Lower lobe of right lung (tissue), 2 donors: ENCODE results near the gene ADCY5. TPM values are rescaled to one million over a fixed set of nuclear protein-coding genes. Genes with fewer than 3 reads are reported as not detected.

ENCODE experiments used
- ATAC-seq, 2 donors: fragments of 200-7000 bp; cut with Tn5 transposase; one replicate each; pipeline ENCODE4 v1.9.1; 2020 to 2022; ENCODE audit warnings: mild to moderate bottlenecking in 2 of 2, moderate library complexity in 2 of 2
- DNase-seq: peaks from one replicate; pipeline ENCODE4 v3.0.0-alpha.2; 2020
- H3K27ac ChIP-seq: fragments of 200-600 bp; one replicate; pipeline ENCODE4 v1.8.0; 2022
- H3K27me3 ChIP-seq: fragments of 200-600 bp; one replicate; pipeline ENCODE4 v1.8.0; 2022; ENCODE audit warnings: low read depth
- H3K36me3 ChIP-seq: fragments of 200-600 bp; one replicate; pipeline ENCODE4 v1.8.0; 2022; ENCODE audit warnings: mild to moderate bottlenecking
- H3K4me1 ChIP-seq: fragments of 200-600 bp; one replicate; pipeline ENCODE4 v1.8.0; 2022
- H3K4me3 ChIP-seq: fragments of 200-600 bp; one replicate; pipeline ENCODE4 v1.8.0; 2022; ENCODE audit warnings: mild to moderate bottlenecking
- H3K9me3 ChIP-seq: fragments of 200-600 bp; one replicate; pipeline ENCODE4 v1.8.0; 2022
- intact Hi-C: fragments of 100-400 bp; cut with DNase I; formaldehyde crosslinking; loops from one replicate; pipeline ENCODE4 v1.11.0; 2022
- total RNA-seq: library from RNA; stranded (reverse); fragmentation: NEBNext Ultra II Directional; extraction: Animal tissue kit (Norgen Biotek cat#: 25700); gene quantifications from one replicate; pipeline ENCODE4 v1.2.1, GENCODE V29; 2021
- TF ChIP-seq, protein P1 (sequence below): fragments of 200-600 bp; IDR thresholded peaks from one replicate; pipeline ENCODE4 v1.8.0; 2022; ENCODE audit warnings: antibody characterized with exemption, mild to moderate bottlenecking
- donor health status: DM: no; HTN: yes; CAD: no; lungs with severe emphysema.

The ADCY5 gene
- total RNA-seq, 1 donor from 2014 or later: 5.6 TPM

DNA sequence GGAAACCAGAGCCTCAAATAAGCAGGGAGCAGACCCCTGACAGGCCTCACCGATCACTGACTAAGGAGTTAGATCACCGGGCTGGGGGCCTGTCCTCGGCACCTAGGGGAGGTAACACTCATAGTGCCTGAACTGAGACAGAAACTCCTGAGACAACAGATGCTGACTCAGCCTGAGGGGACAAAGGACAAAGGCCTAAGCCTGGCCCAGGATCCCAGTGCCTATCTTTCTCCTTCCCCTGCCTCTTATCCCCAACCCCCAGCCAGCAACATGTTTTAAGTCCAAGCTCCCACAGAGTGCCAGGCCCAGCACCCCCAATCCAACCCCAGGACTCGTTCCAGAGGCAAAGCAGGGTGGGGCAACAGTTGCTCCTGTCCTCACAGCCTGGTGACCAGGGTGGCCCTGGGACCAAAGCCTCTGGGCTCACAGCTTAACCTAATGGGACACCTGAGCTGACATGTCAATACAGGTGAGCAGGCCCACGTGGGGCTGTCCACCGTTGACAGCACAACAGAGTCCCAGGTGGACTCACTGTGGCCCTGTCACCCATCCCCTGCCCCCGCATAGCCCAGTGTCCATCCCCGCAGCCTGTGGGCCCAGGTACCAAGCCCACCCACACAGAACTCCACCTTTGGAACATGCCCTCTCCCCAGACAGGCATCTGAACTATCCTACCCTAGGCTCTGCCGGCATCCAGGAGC is 37.4 kb downstream of the ADCY5 start:
- intact Hi-C loops: no loop called here
- H3K27ac ChIP-seq: no peak overlapping the region
- no peaks in the 10 kb centered on the region for H3K36me3 ChIP-seq
- H3K4me3 ChIP-seq: no peak overlapping the region
- DNase-seq: no peak
- H3K27me3 ChIP-seq: no peaks in the 10 kb centered on the region
- ATAC-seq: no peak
- H3K9me3 ChIP-seq: no peaks in the 10 kb centered on the region
- no peaks in the 10 kb centered on the region for H3K4me1 ChIP-seq
- TF ChIP-seq, protein P1, sequence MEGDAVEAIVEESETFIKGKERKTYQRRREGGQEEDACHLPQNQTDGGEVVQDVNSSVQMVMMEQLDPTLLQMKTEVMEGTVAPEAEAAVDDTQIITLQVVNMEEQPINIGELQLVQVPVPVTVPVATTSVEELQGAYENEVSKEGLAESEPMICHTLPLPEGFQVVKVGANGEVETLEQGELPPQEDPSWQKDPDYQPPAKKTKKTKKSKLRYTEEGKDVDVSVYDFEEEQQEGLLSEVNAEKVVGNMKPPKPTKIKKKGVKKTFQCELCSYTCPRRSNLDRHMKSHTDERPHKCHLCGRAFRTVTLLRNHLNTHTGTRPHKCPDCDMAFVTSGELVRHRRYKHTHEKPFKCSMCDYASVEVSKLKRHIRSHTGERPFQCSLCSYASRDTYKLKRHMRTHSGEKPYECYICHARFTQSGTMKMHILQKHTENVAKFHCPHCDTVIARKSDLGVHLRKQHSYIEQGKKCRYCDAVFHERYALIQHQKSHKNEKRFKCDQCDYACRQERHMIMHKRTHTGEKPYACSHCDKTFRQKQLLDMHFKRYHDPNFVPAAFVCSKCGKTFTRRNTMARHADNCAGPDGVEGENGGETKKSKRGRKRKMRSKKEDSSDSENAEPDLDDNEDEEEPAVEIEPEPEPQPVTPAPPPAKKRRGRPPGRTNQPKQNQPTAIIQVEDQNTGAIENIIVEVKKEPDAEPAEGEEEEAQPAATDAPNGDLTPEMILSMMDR: no peak

DNA sequence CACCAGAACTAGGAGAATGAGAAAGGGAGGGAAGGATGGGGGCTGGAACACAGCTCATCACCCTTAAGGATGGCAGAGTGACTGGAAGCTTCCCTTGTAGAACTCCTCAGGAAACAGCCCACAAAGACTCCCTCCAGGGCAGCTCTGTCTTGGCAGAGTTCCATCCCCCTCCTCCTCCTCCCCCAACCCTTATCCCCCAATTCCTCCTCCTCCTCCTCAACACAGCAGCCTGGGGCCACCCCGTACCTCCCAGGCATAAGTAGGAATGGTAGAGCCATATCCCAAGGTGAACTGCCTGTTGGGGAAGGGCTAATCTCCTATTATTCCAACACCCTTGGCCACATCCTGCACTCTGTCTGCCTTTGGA is 38.8 kb downstream of the ADCY5 start:
- H3K36me3 ChIP-seq: no peaks in the 10 kb centered on the region
- no peak overlapping the region for H3K27ac ChIP-seq
- no peaks in the 10 kb centered on the region for H3K27me3 ChIP-seq
- no peak overlapping the region for H3K4me3 ChIP-seq
- no peaks in the 10 kb centered on the region for H3K4me1 ChIP-seq
- TF ChIP-seq, protein P1: no peak
- no peak for DNase-seq
- intact Hi-C loops: no loop called here
- H3K9me3 ChIP-seq: no peaks in the 10 kb centered on the region
- no peak for ATAC-seq

DNA sequence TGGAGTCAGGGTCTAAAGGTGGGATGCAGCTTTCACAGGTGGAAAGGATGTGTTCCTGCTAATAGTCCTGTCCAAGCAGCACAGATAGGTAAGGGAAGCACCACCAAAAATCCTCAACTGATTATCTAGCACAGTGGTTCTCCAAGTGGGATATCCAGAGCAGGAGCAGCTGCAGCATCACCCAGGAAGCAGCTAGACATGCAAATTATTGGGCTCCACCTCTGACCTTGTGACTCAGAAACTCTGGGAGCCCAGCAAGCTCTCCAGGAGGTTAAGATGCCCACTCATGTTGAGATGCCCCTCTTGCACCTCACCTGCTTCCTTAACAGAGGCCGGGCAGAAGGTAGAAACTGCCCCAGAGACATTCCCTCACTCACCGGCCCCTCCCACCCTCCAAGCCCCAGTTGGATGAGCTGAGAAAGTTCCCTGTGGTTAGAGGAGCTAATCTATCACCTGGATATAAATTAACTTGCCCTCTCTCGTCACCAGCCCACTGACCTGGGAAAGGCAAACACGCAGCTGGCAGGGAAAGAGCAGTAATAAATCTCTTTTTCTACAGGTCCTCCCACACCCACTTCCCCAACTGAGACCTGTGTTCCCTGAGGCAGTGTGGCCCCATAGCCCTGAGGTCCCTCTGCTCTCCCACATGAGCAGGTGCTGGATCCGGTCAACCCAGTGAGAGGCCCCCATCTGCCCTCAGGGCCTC is 39.3 kb downstream of the ADCY5 start:
- intact Hi-C loops: no loop called here
- no peak overlapping the region for H3K27ac ChIP-seq
- no peaks in the 10 kb centered on the region for H3K4me1 ChIP-seq
- TF ChIP-seq, protein P1: no peak
- ATAC-seq (no peak), DNase-seq (no peak)
- H3K9me3 ChIP-seq: no peaks in the 10 kb centered on the region
- no peak overlapping the region for H3K4me3 ChIP-seq
- H3K36me3 ChIP-seq: no peaks in the 10 kb centered on the region
- H3K27me3 ChIP-seq: no peaks in the 10 kb centered on the region

DNA sequence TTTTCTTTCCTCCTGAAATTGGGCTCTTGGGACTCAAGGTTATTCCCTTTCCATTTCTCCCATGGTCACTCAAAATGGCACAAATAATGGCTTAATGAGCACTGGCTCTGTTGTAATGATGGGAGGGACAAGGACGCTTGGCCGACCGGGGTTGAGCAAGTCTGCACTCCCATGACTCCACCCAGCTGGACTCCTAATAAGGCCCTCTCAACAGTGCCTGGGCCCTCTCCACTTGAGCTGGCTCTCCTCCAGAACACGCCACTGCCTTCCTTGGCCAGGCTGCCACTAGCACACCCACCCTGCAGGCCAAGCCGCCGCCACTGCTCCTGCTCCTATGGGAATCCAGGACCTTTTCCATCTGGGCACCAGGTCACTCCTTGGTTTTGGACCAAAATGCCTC is 42.3 kb downstream of the ADCY5 start:
- H3K4me3 ChIP-seq: no peak overlapping the region
- no peak overlapping the region for H3K27ac ChIP-seq
- H3K36me3 ChIP-seq: no peaks in the 10 kb centered on the region
- H3K9me3 ChIP-seq: no peaks in the 10 kb centered on the region
- intact Hi-C loops: no loop called here
- H3K27me3 ChIP-seq: no peaks in the 10 kb centered on the region
- ATAC-seq: peak; percentile 77 to 80
- DNase-seq: peak; percentile 81
- TF ChIP-seq, protein P1: no peak
- no peaks in the 10 kb centered on the region for H3K4me1 ChIP-seq

DNA sequence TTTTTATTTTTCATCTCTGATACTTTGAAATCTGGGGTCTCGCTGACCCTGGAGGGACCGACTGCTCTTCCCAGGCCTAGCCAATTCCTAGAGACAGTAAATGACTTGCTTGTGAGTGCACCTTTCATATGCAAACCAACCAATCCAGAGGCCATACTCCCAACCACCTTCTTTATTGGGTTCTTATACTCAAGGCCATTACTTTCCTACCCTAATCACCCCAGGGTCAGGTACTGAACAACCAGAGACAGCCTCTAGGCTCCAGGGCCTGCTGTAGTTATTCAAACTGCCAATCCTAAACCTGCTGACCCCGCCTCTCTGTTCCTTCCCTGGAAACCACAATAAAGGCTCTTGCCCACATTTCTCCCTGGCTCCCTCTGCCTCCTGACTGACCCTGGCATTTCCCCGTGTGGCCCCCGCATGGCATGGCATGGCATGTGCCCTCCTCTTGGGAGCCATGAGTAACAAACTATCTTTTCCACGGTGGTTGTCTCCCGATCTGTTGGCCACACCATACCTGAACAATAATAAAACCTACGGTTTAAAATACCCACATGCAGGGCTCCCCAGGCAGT is 42.9 kb downstream of the ADCY5 start:
- Histone ChIP-seq H3K27ac (peak overlapping the region; percentile 11), H3K27me3 (no peaks in the 10 kb centered on the region), H3K4me3 (no peak overlapping the region), H3K9me3 (no peaks in the 10 kb centered on the region), H3K4me1 (no peaks in the 10 kb centered on the region), H3K36me3 (no peaks in the 10 kb centered on the region)
- ATAC-seq (no peak), DNase-seq (no peak)
- intact Hi-C loops: no loop called here
- TF ChIP-seq, protein P1: no peak
